ENCODE results near the gene ASPDH.

ASPDH gene

DNA sequence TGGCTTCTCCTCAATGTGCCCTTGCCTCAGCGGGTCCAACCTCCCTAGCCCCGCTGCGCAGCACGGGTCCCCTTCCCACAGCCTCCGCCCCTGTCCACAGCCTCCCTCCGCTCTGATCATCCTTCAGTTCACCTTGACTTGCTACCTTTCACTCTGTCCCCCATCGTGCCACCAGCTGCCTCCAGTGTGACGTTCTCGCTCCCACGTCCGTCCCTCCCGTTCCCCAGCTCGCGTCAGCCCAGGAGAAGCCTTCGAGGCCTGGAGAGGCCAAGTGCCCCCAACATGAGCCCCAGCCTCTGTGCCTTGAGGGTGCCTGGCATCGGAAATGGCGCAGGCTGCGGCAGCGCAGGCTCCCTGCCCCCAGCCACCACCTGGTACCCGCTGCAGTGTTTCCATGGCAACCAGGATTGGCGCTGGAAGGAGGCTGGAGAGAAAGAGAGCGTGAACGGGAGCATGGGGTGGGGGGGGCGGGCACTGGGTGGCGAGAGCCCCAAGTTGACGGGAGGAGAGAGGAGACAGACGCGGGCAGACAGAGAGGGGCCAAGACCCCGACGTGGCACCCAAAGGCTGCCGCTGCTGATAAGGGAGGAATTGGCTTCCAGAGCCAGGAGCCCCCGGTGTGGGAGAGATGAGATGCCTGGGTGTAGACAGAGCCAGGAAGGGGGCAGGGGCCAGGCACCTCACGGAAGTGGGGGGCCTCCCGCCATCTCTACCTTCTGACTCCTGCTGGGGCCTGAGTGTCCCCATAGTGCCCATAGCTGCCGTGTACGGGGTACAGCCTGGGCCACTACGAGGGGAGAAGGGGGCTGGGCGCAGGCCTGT, 844 bp upstream of the ASPDH start:
- DNase-seq (ENCODE audit: low spot score), result no peak

DNA sequence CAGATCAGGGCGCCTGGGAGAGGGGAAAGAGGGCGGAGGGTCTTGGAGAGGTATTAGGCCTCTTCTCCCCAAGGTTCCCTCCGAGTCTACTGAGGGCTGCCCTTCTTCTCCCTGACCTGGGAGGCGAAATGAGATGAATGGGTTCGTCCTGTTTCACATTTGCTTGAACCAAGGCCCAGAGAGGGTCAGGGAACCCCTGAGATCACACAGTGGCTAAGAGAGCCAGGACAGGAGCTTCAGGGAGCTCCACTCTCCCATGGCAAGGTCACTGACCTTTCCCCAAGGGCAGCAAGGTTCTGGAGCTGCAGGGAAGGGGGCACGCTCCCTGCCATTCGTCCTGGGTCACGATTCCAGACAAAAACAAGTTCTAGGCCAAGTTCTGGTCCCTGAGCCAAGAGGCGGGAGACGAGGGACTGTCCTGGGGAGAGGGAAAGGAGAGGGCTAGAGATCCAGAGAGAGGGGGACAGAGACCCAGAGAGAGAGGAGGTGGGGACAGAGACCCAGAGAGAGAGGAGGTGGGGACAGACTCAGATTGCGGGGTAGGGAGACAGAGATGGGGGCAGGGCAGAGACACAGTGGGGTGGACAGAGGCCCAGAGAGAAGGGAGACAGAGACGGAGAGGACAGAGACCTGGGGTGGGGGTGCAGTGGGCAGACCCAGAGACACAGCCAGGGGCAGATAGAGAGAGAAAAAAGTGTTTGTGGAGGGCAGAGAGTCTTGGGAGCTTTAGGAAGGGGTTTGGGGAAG, 541 bp downstream of the ASPDH start:
- DNase-seq (ENCODE audit: low spot score), result no peak

DNA sequence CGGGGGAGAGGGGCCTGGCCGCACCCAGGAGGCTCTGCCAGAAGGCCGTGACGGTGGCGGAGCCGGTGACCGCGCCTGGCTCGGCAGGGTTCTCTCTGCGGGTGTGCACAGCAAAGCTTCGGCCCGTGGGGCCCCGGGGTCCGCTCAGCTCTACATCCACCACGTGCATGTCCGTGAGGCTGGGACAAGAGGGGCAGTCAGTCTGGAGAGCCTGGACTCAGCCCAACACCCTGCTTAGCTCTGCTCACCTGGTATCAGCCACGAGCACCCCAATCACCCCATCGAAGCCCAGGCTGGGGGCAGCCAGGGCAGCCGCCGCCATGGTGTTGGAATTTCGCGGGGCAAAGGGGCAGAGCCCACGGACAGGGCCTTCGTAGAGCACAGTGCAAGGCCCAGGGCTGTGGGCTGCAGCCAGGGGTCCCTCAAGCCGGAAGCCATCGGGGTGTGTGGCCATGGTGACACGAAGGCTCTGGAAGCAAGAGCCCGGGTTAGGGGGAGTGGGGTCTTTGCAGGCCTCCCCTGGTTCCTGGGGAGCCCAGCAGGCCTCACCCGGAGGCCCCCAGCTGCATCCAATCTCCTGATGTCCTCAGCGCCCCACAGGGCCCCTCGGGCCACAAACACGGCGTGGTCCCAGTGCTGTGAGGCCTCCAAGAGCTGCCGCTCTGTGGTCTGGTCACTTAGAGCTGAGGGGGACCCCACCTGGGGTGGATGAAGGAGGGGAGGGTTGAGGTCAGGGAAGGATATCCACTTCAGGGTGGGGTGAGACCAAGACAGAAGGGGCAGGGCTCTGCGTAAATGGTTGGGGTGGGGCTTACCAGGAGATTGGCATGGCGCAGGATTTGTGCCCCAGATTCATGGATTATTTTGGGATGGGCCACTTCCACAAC, 1.4 kb downstream of the ASPDH start:
- no peak for DNase-seq (ENCODE audit: low spot score)

DNA sequence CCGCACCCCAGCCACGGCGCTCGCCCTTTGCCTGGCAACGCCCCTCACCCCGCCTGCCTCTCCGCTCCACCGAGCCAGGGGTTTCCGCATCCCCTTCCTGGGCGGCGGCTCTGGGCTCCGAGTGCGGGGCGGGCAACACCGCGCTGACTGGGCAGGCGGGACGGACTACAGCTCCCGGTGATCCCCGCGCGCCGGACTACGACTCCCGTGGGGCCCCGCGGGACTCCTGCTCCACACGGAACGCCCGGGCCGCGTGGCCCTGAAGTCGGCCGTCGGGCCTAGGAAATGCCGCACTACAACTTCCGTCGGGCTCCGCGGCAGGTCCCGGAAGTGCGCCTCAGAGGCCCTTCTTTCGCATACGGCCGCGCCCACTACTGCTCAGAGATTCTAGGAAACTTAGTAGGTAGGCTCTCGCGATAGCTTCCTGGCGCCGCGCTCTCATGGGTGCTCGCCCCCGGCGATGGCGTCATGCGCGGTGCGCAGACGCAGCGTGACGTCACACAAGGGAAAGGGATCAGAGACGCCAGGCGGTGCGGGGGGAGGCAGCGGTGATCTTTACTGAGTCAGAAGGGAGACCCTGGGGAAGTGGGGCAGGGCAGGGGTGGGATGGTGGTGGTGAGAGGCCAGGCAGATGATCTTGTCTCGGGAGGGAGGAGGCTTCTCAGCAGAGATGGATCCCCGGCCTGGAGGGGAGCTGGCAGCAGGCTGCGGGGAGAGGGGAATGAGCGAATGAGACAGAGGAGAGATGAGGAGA, 2.5 kb downstream of the ASPDH start, which contains the start of gene JOSD2:
Gene JOSD2 (minus strand): TSS at position 123 of the 754 bp plus-strand sequence. CDS start 760 bp downstream, outside the sequence.
- peak; percentile 99 for DNase-seq (ENCODE audit: low spot score)

DNA sequence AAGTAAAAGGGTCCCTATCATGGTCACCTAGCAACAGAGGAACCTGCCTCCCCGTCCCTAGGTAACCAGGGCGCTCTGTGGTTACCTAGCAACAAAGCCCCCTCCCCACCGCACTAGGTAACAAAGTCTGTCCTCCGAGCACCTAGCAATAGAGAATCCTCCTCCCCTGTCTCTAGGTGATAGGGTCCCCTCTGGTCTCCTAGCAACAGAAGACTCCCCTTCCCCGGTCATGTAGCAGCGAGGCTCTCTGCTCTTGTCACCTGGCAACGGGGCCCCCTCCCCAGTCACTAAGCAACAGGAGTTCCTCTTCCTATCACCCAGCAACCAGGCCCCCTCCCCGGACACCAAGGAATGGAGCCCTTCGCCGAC, 3.0 kb downstream of the ASPDH start:
- DNase-seq (ENCODE audit: low spot score), result no peak

DNA sequence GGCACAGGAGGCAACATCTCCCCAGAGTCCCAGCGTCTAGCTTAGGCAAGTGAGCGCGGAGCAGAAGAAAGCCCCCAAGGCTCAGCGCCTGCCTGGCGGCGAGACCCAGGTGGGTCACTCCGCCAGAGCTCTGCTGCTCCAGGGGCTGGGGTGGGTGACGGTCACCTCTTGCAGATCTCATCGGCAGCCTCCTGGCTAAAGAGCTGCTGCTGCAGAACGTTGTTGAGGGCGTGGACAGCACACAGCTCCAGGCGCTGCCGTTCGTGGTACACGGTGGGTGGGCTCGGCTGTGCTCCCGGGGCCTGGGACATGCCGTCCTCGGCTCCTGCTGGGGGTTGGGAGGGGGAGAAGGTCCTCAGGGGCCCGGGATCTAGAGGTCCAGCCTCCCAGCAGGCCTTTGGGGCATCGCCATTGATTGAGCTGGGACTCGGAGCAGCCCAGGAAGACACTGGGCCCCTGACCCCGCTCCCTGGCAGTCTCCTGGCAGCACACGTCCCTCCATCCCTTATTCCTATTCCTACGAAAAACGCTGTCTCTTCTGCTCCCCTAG, 3.5 kb downstream of the ASPDH start:
- DNase-seq (ENCODE audit: low spot score), result no peak

DNA sequence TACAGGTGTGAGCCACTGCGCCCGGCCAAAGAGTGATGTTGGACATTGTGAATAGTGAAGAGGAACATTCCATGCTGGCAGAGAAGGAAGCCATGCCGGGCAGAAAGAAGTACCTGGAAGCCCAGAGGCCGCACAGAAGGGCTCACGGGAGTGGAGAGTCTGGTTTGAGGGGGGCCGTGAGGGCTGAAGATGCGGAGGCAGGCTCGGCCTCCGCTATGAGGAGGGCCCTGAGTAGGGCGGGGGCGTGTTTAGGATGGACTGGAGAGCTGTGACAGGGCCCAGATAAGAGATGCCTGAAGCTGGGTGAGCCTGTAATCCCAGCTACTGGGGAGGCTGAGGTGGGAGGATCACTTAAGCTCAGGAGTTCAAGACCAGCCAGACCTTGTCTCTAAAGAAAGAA, 4.3 kb downstream of the ASPDH start:
- no peak for DNase-seq (ENCODE audit: low spot score)

DNA sequence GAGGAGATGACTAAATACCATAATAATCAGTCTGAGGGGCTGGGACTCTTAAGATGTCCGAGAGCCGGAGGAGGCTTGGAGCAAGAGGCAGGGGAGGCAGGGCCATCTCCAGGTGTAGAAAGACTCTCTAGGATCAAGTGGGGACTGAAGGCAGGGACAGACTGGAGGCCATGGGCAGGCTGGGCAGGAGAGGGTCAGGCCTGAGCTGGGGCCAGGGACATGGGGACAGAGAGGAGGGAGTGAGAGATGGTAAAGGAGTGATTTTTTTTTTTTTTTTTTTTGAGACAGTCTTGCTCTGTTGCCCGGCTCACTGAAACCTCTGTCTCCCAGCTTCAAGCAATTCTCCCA, 4.9 kb downstream of the ASPDH start:
- no peak for DNase-seq (ENCODE audit: low spot score)

DNA sequence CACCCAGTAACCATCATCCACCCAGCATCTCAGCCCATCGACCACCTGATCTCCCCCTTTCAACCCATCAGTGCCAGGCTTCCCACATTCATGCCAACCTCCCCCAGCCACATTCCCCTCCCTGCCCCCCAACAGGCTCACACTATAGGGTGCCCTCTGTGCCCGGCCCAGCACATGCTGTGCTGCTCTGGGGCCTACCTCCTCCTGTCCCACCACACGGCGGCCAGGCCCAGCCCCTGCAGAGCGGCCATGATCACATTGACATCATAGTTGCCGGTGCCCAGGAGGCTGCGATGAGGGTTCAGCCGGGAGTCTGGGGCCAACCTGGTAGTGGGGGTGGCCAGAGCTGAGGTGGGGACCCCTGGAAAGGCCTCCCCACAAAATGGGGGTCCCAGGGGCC, 6.3 kb downstream of the ASPDH start:
- DNase-seq (ENCODE audit: low spot score), result no peak

DNA sequence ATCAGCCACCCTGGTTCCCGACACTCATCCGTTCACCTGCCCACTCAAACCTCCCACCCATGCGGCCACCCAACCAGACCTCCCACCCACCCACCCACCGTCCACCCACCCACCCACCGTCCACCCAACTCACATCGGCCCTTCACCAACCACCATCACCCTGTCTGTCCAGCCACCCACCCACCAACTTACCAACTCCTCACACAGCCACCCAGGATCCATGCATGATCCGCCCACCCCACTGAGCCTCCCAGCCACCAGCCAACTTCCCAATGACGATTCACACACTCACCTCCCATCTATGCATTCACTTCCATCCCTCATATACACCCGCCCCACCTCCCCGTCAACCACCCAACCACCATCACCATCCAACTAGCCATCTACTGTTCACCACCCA, 7.0 kb downstream of the ASPDH start:
- no peak for DNase-seq (ENCODE audit: low spot score)

DNA sequence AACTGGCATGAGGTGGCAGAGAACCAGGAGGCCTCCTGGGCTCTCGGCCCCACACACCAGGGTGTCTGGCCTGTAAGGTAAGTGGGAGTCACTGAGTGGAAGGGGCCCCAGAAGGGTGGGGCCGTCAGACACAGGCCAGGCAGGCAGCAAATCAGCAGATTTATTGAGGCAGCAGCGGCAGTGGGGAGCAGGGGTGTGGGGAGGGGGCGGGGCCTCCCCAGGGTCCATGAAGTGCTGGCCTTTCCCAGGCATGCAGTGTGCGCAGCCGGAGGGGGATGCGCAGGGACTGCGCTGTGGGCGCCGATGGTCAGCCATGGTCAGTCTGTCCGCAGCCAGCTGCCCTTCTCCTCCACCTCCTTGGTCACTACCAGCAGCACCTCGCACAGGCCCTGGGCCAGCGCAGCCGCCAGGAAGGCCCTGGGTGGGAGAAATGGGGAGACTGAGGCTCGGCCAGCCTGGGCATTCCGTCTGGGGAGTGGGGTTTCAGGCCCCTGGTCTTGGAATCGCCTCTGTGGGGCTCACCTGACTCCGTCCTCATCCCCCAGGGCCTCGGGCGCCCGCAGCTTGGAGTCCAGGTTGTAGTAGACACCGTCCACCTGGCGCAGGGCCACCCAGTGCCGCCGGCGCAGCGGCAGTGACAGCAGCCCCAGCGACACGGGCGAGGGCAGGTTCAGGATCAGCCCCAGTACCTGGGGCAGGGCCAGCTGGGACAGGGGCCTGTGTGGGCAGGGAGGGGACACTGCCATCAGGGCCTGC, 7.7 kb downstream of the ASPDH start:
- DNase-seq (ENCODE audit: low spot score), result no peak

DNA sequence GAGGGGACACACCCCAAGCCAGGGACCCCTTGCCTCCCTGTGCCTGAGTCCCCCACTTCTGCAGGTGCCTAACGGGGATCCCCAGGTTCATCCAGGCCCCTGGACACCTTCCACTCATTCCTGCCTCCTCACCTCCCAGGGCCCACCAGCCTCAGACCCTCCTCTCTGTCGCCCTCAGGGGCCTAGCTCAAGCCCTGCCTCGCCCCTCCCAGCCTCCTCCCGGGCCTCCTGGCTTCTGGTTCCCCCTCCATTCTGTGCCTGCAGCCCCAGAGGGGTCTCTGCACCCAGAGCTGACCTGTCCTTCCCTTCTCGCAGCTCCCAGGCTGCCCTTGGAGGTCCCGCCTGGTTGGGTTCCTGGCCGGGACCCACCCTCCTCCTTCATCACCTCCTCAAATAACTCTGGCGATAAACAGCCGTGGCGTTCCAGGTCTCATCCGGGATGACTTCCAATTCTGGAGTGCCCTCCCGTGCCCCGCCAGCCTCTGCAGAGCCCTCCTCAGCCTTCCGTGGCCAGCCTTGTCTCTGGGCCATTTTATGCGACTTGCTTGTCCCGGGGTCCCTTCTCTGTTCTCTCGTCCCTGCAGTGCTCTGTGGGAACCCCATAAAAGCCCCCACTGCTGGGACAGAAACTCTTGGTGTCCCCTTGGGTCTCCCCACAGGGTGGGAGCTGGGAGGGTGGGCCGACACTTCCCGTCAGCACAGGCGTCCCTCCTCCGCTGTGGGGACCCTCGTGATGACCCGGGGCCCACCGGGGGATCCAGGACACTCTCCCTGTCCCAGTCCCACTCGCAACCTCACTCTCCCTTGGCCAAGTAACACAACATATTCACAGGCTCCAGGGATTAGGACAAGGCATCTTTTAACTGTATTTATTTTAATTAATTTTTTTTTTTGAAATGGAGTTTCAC, 11.9 kb downstream of the ASPDH start:
- no peak for DNase-seq (ENCODE audit: low spot score)

DNA sequence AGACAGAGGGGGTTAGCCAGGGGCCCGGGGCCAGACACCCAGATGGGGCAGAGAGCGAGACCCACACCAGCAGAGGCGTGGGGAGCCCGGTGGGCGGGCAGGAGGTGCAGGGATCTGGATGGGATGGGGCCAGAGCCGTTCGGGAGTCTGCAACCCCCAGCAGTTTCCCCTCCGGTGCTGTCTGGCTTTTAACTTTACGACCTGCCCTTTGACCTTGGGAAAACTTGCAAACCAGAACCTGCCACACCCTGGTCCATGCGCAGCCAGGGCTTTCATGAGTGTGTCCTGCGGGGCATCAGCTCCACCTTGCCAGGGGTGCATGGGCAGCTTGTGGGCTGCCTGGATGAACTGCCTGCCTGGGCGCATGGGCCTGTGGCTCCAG, 12.5 kb downstream of the ASPDH start:
- no peak for DNase-seq (ENCODE audit: low spot score)

DNA sequence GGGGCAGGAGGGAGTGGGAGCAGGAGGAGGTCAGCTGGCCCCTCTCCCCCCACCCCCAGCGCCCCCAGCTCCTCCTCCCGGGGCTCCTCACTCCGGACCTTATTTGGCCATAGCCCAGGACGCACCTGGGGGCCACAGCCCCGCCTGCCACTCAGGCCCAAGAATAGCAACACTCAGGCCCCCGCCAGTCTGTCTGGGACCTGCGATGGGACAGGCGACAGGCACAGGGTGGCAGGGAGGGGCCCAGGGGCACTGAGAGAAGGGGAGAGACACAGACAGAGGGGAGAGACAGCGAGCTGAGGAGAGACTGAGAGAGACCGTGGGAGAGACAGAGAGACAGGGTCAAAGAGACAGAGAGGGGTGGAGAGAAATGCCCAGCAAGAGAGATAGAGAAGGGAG, 13.0 kb downstream of the ASPDH start:
- peak; percentile 54 for DNase-seq (ENCODE audit: low spot score)

DNA sequence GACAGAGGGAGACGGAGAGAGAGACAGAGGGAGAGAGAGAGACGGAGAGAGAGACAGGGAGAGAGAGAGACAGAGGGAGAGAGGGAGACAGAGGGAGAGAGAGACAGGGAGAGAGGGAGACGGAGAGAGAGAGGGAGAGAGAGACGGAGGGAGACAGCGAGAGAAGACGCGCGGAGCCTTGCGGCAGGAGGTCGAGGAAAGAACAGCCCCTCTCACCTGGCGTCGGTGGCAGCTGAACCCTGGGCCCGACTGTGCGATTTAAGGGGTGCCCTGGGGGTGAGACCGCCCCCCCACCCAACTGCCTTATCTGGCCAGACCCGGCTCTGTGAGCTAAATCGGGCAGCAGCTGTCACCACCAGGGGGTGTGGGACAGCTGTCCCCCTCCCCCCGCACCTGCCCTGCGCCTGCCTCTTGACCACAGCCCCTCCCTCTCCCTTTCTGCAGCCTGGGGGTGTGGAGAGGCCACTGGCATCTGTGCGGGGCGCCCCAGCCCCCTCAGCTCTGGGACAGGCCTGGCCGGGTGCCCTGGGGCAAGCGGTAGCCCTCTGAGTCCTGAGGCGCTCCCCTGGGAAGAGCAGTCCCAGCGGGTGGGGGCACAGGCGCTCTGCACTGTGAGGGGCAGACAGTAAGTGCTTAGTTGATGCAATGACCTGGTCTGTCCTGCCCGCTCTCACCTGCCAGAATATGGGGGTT, 13.5 kb downstream of the ASPDH start:
- DNase-seq (ENCODE audit: low spot score), result peak; percentile 77

DNA sequence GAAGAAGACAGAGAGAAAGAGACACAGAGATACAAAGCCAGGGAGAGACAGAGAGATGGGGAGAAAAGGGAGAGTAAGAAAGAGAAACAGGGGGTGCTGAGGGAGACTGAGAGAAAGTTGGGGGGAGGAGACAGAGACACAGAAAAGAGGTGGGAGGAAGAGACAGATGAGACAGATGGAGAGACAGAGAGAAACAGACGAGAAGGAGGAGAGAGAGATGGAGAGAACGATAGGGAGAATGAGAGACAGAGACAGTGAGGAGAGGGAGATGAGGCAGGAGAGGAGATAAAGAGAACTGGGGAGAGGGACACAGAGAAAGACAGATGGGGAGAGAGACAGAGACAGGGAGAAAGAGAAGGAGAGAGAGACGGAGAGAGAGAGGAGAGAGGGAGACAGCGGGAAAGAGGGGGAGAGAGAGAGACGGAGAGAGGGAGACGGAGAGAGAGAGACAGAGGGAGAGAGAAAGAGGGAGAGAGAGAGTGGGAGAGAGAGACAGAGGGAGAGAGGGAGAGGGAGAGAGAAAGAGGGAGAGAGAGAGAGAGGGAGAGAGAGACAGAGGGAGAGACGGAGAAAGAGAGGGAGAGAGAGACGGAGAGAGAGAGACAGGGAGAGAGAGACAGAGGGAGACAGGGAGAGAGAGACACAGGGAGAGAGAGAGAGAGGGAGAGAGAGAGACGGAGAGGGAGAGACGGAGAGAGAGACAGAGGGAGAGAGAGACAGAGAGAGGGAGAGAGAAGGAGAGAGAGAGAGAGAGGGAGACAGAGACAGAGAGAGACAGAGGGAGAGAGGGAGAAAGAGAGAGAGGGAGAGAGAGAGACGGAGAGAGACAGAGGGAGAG, 15.3 kb downstream of the ASPDH start:
- no peak for DNase-seq (ENCODE audit: low spot score)

DNA sequence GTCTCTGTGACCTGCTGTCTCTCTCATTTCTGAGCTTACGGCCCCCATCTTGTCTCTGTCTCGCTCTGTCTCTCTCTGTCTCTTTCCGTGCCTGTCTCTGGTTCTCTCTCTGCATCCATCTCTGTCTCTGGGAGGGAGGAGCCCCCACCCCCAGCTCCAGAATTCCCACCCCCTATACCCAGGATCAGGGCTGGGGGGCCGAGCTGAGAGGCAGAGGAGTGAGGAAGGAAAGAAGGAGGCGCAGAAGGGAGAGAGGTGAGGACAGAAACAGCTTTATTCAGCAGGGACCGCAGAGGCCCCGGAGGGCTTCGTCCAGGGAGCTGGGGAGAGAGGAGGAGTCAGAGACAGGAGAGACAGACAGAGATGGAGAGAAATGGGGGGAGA, 16.7 kb downstream of the ASPDH start:
- no peak for DNase-seq (ENCODE audit: low spot score)
